H1 (cell line): ENCODE measurements around the gene HHAT. TPM values are rescaled to one million over a fixed set of nuclear protein-coding genes. Genes with fewer than 3 reads are reported as not detected.

Experiments used
- CHD7 ChIP-seq: fragments of 300-600 bp; sonication (generic); IDR thresholded peaks from 2 replicates; pipeline ENCODE4 v1.7.1; 2012; ENCODE audit warnings: low read length, moderate library complexity, mild to moderate bottlenecking, inconsistent platforms; ENCODE audit not compliant: insufficient replicate concordance
- JUN ChIP-seq: IDR thresholded peaks from 2 replicates; pipeline ENCODE4 v1.6.1; 2011; ENCODE audit warnings: low read depth, mild to moderate bottlenecking, improper control_type of control experiment, low read length
- POU5F1 ChIP-seq: IDR thresholded peaks from 2 replicates; pipeline ENCODE4 v1.6.1; 2011; ENCODE audit warnings: low read depth, mild to moderate bottlenecking, low read length, moderate library complexity
- SUZ12 ChIP-seq: fragments of 200-600 bp; sonication (generic); IDR thresholded peaks from 2 replicates; pipeline ENCODE4 v1.6.1; 2012; ENCODE audit warnings: mild to moderate bottlenecking, inconsistent platforms, low read length, moderate library complexity, mixed read lengths
- TBP ChIP-seq: IDR thresholded peaks from 2 replicates; pipeline ENCODE4 v1.6.1; 2011; ENCODE audit warnings: low read depth, low read length, improper control_type of control experiment
- USF2 ChIP-seq: IDR thresholded peaks from 2 replicates; pipeline ENCODE4 v1.6.1; 2011; ENCODE audit warnings: low read length, improper control_type of control experiment
- polyA plus RNA-seq, 7 experiments: library from polyadenylated mRNA; depleted of rRNA in 3 of 7; stranded (reverse) in 5 of 7; unstranded in 2 of 7; fragments of >200 nt in 5 of 7; fragments of 200-250 nt in 2 of 7; gene quantifications; 1 replicate in 5 of 7; 2 replicates in 1 of 7; 4 replicates in 1 of 7; pipeline versions ENCODE4 v1.2.1 to v1.2.3, GENCODE V29; 2011 to 2013; ENCODE audit warnings: missing spikeins in 2 of 7, mixed read lengths in 2 of 7
- total RNA-seq: library from RNA; stranded (reverse); fragmentation: NEBNext Ultra II Directional; extraction: Animal tissue kit (Norgen Biotek cat#: 25700); gene quantifications from 2 replicates; pipeline ENCODE4 v1.2.1, GENCODE V29; 2021

Gene HHAT
- total and polyA plus RNA-seq, 2 of the 8 experiments (the other 6 are each of a cell fraction or from before 2014, with no cell fraction given), result 0.15 to 0.51 TPM

GRCh38 chr1:210416681-210417080 lies 88.0 kb downstream of the HHAT start (continued):
- TF ChIP-seq CHD7 (no peak), POU5F1 (no peak), USF2 (no peak), TBP (no peak), JUN (no peak), SUZ12 (no peak)
